Stomach (tissue), 9 donors: ENCODE measurements around the gene PTPRF. TPM values are rescaled to one million over a fixed set of nuclear protein-coding genes. Genes with fewer than 3 reads are reported as not detected.

ENCODE experiments used
- DNase-seq, 2 donors: peaks; one replicate each; pipeline versions ENCODE4 v3.0.0 to v3.0.0-alpha.2; 2013 to 2019
- H3K27ac ChIP-seq, 5 donors: fragments of 200-600 bp in 4 of 5; sonication (generic) in 4 of 5; one replicate each; pipeline ENCODE4 v1.5.1; 2013 to 2019; ENCODE audit warnings: mild to moderate bottlenecking in 1 of 5, moderate library complexity in 1 of 5
- H3K27me3 ChIP-seq, 3 donors: fragments of 200-600 bp; sonication (generic); one replicate each; pipeline ENCODE4 v1.5.1; 2017 to 2019; ENCODE audit warnings: mixed run types in 1 of 3
- H3K36me3 ChIP-seq, 4 donors: fragments of 200-600 bp; sonication (generic); 1 replicate in 3 of 4; 2 replicates in 1 of 4; pipeline ENCODE4 v1.5.1; 2016 to 2019
- H3K4me1 ChIP-seq, 4 donors: fragments of 200-600 bp; sonication (generic); one replicate each; pipeline ENCODE4 v1.5.1; 2016 to 2019
- H3K4me3 ChIP-seq, 4 donors: fragments of 200-600 bp; sonication (generic) in 3 of 4; one replicate each; pipeline ENCODE4 v1.5.1; 2016 to 2019; ENCODE audit warnings: mild to moderate bottlenecking in 1 of 4
- H3K9me3 ChIP-seq, 4 donors: fragments of 200-600 bp; sonication (generic); one replicate each; pipeline ENCODE4 v1.5.1; 2016 to 2019
- EP300 ChIP-seq: sonication (generic); formaldehyde crosslinking; IDR thresholded peaks from one replicate; pipeline ENCODE4 v1.6.1; 2017; ENCODE audit warnings: antibody characterized with exemption
- POLR2A ChIP-seq, 4 donors: fragments of 450-650 bp; IDR thresholded peaks; one replicate each; pipeline ENCODE4 v1.6.1; 2016; ENCODE audit warnings: antibody characterized with exemption in 4 of 4, control low read depth in 2 of 4, mild to moderate bottlenecking in 1 of 4, moderate library complexity in 1 of 4
- POLR2AphosphoS5 ChIP-seq, 3 donors: sonication (generic); formaldehyde crosslinking; IDR thresholded peaks; one replicate each; pipeline ENCODE4 v1.6.1; 2016; ENCODE audit warnings: antibody characterized with exemption in 3 of 3
- WGBS, 5 donors: extraction: QIAGEN DNeasy Blood & Tissue Kit in 3 of 5; methylation state at CpG; one replicate each; pipeline versions ENCODE4 v1.1.5 to v1.1.7; 2013 to 2018; 5-methylcytosine and 5-hydroxymethylcytosine counted together
- intact Hi-C: fragments of 100-400 bp; cut with DNase I; formaldehyde crosslinking; loops from one replicate; pipeline ENCODE4 v1.15.1; 2023; ENCODE audit warnings: low total_unique reads
- polyA plus RNA-seq, 3 donors: library from polyadenylated mRNA; stranded (reverse); fragments of 200-250 nt; gene quantifications; one replicate each; pipeline ENCODE4 v1.2.3, GENCODE V29; 2013
- total RNA-seq, 5 donors: library from RNA; depleted of rRNA; stranded (reverse); fragments of >200 nt; gene quantifications; one replicate each; pipeline versions ENCODE4 v1.1.0 to v1.2.3, GENCODE V29; 2014 to 2016
- TF ChIP-seq, protein P1 (sequence below), 7 experiments: fragments of 450-650 bp in 4 of 7; fragments of 200-600 bp in 3 of 7; sonication (generic) in 3 of 7; IDR thresholded peaks; one replicate each; pipeline ENCODE4 v1.5.1; 2016 to 2019; ENCODE audit warnings: antibody characterized with exemption in 7 of 7, control low read depth in 2 of 7, mild to moderate bottlenecking in 1 of 7
- donor health status: healthy with polysubstance abuse.
- donor health status: Bipolar disorder and iron deficiency.
- donor health status: healthy.

Gene PTPRF
- total and polyA plus RNA-seq, 8 donors: 11.3 to 282 (median 82.0) TPM

DNA sequence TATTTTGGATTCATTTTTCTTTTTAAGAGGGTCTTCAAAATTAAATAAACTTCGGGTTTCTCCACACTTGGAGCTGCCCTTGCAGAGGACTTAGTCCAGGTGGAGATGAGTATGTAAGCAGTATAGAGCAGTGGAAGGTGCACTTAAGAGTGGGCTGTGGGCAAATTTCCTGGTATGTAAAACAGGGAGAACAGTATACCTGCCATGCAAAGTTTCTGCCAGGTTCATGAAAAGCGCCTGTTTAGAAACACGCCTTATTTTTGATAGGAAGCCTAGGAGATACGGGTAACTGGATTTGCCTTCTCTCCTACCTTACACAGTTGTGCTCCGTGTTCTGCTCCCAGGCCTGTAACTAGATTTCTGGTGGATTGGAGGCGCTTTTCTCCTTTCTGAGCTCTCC, 120.5 kb downstream of the PTPRF start:
- no peaks in the 10 kb centered on the region for H3K9me3 ChIP-seq
- peak in 1 of 2 donors; percentile 43 for DNase-seq
- WGBS, 5 donors: 16 to 45% (median 22%) methylated on average over 6 of the region's 6 CpGs
- no peak for TF ChIP-seq POLR2A (IDR thresholded peaks at IDR 0.05)
- H3K27me3 ChIP-seq: no peaks in the 10 kb centered on the region
- peaks cover 21 to 34% (median 32%) of the 10 kb centered on the region in 4 donors for H3K36me3 ChIP-seq
- H3K27ac ChIP-seq: peak overlapping the region; percentile 58 to 99 (median 96)
- H3K4me3 ChIP-seq: peak overlapping the region; percentile 71 to 83 (median 76)
- intact Hi-C loops: no loop called here
- H3K4me1 ChIP-seq: peaks cover 16 to 49% (median 31%) of the 10 kb centered on the region in 4 donors

DNA sequence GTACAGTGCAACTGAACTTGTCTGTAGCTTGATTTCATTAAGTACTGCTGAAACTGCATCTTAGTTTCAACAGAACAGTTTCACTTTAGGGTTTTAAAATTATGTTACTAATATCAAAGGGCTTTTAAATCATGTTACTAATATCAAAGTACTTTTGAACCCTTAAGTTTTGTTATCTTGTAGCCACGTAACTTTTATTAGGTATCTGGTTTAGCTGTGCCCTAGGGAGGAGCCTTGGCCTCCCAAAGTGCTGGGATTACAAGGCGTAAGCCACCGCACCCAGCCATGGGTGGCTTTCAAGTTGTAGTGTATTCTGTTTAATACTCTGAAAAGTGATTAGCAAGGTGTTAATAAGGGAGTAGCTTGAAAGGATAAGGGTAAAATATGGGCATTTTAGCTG, 121.2 kb downstream of the PTPRF start:
- intact Hi-C loops: no loop called here
- no peaks in the 10 kb centered on the region for H3K27me3 ChIP-seq
- peak overlapping the region in 4 of 5 donors; percentile 95 to 99 (median 96) for H3K27ac ChIP-seq
- DNase-seq: peak in 1 of 2 donors; percentile 17
- peaks cover 16 to 49% (median 31%) of the 10 kb centered on the region in 4 donors for H3K4me1 ChIP-seq
- H3K4me3 ChIP-seq: peak overlapping the region; percentile 71 to 83 (median 76)
- WGBS, 5 donors: 25 to 52% (median 37%) methylated on average over 3 of the region's 3 CpGs
- H3K9me3 ChIP-seq: no peaks in the 10 kb centered on the region
- peaks cover 28 to 41% (median 39%) of the 10 kb centered on the region in 4 donors for H3K36me3 ChIP-seq
- TF ChIP-seq EP300 (no peak), POLR2A (IDR thresholded peaks at IDR 0.05) (no peak), POLR2AphosphoS5 (IDR thresholded peaks at IDR 0.05) (no peak)
- TF ChIP-seq, protein P1, sequence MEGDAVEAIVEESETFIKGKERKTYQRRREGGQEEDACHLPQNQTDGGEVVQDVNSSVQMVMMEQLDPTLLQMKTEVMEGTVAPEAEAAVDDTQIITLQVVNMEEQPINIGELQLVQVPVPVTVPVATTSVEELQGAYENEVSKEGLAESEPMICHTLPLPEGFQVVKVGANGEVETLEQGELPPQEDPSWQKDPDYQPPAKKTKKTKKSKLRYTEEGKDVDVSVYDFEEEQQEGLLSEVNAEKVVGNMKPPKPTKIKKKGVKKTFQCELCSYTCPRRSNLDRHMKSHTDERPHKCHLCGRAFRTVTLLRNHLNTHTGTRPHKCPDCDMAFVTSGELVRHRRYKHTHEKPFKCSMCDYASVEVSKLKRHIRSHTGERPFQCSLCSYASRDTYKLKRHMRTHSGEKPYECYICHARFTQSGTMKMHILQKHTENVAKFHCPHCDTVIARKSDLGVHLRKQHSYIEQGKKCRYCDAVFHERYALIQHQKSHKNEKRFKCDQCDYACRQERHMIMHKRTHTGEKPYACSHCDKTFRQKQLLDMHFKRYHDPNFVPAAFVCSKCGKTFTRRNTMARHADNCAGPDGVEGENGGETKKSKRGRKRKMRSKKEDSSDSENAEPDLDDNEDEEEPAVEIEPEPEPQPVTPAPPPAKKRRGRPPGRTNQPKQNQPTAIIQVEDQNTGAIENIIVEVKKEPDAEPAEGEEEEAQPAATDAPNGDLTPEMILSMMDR (IDR thresholded peaks at IDR 0.05): no peak

DNA sequence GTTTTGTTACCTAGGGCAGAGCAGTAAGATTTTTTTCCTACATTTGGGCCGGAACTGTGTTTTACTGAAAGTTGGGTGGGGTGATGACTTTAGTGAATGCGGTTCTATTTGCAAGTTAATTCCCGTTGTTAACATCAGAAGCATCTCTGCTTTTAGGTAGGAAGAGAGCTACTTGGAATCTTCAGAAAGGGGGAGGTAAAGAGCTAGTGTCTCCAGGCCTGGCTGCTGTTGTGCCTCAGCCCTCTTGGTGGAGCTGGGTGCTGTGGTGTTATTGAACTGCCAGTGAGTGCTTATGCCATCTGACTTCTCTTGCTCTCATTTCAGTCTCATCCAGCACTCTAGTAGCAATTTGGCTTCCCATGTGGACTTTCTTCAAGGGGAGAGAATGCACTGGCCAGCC, 122.7 kb downstream of the PTPRF start:
- 59 to 65% (median 61%) methylated on average over 3 of the region's 3 CpGs for WGBS, 5 donors
- TF ChIP-seq EP300 (no peak), POLR2AphosphoS5 (IDR thresholded peaks at IDR 0.05) (no peak), POLR2A (IDR thresholded peaks at IDR 0.05) (no peak)
- TF ChIP-seq, protein P1 (IDR thresholded peaks at IDR 0.05): no peak
- Histone ChIP-seq H3K9me3 (no peaks in the 10 kb centered on the region), H3K27ac (no peak overlapping the region), H3K27me3 (no peaks in the 10 kb centered on the region), H3K4me3 (no peak overlapping the region), H3K4me1 (peaks cover 16 to 49% (median 31%) of the 10 kb centered on the region in 4 donors), H3K36me3 (peaks cover 41 to 56% (median 54%) of the 10 kb centered on the region in 4 donors)
- DNase-seq: peak in 1 of 2 donors; percentile 31
- intact Hi-C loops: no loop called here

DNA sequence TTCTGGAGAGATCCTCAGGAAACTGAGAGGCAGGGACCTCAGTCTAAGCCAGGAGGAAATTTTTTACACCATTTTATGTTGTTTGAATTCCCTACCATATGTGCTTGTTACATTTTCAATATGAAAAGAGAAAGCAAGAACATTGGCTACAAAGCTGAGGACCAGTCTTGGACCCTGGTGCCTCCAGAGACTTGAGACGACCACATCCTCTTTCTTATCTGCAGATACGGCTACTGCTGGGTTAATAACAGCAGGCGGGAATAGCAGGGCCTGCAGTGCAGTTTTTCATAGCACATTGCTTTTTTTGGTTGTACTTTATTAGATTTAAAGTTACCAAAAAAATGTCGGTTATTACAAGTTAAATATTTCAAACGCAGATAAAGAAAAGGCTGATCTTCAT, 123.2 kb downstream of the PTPRF start:
- intact Hi-C loops: no loop called here
- WGBS, 5 donors: 48 to 65% (median 57%) methylated on average over 5 of the region's 5 CpGs
- no peak overlapping the region for H3K4me3 ChIP-seq
- no peak for DNase-seq
- no peaks in the 10 kb centered on the region for H3K9me3 ChIP-seq
- H3K4me1 ChIP-seq: peaks cover 16 to 43% (median 28%) of the 10 kb centered on the region in 4 donors
- no peak overlapping the region for H3K27ac ChIP-seq
- no peaks in the 10 kb centered on the region for H3K27me3 ChIP-seq
- TF ChIP-seq EP300 (no peak), POLR2AphosphoS5 (IDR thresholded peaks at IDR 0.05) (no peak), POLR2A (IDR thresholded peaks at IDR 0.05) (no peak)
- TF ChIP-seq, protein P1 (IDR thresholded peaks at IDR 0.05): no peak
- H3K36me3 ChIP-seq: peaks cover 47 to 61% (median 59%) of the 10 kb centered on the region in 4 donors

DNA sequence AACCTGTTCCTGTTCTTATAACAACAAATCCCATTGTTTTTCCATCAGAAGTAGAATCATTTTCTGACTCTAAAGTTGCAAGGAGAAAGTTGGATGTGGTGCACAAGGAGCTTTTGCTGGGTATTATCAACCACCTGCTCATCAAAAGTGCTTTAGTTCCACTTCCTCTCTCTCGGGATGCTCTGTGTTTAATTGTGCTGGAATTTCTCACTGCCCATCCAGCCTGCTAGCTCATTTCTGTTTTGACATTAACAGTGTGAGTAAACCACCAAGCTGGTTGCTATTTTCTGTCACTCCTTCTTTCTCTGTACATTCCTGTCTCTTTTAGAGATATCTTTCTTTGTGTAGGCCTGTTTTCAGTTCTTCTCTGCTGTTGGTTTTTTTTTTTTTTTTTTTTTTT, 125.3 kb downstream of the PTPRF start:
- WGBS, 5 donors: 73 to 88% (median 77%) methylated on average over 1 of the region's 1 CpG
- Histone ChIP-seq H3K4me3 (no peak overlapping the region), H3K4me1 (peaks cover 12 to 34% (median 25%) of the 10 kb centered on the region in 4 donors), H3K36me3 (peaks cover 68 to 82% (median 80%) of the 10 kb centered on the region in 4 donors), H3K27me3 (no peaks in the 10 kb centered on the region), H3K27ac (no peak overlapping the region), H3K9me3 (no peaks in the 10 kb centered on the region)
- TF ChIP-seq POLR2AphosphoS5 (IDR thresholded peaks at IDR 0.05) (no peak), EP300 (no peak)
- intact Hi-C loops: no loop called here
- no peak for DNase-seq
